Nucleus accumbens (tissue), 56 donors: ENCODE results near the gene DIP2C.
"Not testable (repeated sequence)": the region's sequence is repeated elsewhere in the genome, so short reads cannot be mapped to it uniquely, and the experiment has no call there.

Source experiments
- DNase-seq, 56 donors: peaks; one replicate each; lab custom pipeline; 2025; lab: John Stamatoyannopoulos, UW

DIP2C gene

DNA sequence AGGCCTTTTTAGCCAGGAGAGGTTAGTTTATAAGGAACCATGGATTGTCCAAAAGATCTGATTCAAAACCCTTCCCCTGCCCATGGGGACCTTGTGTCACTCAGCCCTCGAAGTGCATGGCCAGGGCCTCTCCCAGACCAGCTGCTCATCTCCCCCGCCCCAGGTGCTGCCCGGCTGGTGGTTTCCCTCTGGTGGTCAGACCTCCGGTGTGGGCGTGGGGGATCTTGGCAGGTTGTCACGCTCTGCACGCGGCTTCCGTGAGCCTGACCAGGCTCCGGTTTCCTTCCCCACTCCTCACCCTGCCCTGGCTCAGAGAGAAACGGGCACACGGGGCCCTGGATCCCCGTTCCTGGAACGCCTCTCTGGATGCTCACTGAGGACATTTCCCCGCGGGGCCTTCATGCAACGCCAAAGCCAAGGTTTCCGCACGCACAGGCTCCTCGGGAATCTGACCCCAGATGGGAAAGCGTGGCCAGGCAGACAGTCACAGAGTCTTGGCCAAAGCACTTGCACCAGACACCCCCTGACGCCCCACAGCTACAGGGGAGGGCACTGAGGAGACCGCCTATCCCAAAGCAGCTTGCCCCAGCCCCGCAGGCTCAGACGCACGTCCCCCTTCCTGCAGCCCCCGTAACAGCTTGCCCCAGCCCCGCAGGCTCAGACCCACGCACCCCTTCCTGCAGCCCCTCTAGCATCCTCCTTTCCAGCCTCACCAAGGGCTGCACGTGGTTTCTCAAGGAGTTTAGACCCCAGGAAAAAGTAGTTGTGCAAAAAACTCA lies 7.8 kb upstream of the DIP2C start:
- no peak for DNase-seq

DNA sequence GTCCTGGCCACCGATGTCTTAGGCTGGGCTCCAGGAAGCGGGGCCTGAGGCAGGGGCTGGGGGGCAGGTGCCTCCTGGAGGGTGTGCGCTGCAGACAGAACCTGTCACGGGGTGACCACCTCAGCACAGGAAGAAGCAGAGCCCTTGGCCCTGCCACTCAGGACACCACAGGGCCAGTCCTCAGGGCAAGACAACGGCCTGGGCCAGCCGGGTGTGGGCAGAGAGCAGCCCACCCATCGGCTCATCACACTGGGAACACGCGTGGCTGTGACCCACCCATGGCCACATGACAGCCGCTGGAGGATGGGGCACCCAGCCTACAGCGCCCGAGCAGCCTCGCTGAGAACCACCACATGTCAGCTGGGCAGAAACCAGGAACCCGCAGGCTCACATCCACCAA lies 5.9 kb upstream of the DIP2C start:
- DNase-seq: no peak

DNA sequence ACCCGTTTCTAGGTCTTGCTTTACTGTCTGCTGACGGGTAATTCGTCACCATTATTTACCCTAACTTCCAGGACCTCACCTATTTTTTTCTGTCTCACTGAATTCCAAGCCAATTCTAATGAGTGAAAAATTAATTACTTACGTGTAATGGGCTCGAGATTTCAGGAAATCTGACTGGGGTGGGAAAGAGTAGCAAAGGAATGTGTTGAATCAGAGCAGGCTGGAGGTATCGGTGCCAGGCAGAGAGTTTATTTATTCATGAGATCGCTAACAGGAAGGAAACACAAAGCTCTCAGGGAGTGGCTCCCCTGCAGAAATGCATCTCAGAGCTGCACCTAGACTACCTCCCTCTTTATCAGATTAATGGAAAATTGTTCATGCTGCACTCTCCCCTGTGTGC lies 4.0 kb upstream of the DIP2C start:
- no peak for DNase-seq

DNA sequence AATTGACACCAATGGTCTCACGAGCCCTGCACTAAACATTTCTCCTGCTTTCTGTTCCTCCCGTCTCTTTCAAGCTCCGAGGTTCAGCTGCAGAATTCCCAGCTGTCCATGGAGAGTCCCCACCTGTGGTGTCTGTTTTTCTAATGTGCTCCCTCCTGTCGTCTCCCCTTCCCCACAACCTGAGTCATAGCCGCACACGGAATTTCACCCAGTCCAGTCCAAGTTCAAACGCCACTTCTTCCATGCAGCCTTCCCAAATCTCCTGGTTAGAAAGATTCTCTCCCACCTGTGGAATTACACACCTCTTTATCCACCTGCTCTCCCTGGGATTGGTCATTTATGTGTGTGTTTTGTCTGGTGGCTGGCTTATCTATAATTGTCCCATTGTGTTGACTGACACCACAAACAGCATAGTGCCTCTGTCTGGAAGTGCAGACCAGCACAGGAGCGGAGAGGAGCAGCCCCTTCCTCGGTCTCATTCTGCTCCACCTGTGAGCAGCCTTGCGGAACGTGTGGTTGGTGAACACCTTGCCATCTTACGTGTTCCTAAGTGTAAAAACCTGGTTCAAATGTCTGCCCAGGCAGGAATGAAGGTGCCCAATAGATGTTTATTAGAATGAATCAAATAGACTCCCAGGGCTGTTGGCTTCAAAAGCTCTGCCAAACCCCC lies 3.3 kb upstream of the DIP2C start:
- no peak for DNase-seq

DNA sequence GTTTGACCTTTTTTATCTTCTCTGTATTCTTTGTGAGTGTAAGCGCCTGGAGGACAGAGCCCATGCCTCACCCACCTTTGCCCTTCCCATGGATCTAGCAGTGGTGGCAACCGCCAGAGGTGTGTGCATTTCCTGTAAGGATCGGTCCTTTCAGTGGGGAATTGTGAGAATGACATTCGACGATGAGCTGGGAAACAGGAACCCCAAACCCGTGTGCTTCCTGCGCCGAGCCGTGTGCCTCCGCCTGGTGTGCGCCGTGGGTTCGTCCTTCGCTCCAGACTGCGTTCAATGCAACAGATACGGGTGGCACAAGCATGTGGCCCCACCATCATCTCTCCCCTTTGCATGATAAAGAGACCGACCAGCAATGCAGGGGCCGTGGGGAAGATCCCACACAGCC lies 1.7 kb upstream of the DIP2C start:
- DNase-seq: no peak

DNA sequence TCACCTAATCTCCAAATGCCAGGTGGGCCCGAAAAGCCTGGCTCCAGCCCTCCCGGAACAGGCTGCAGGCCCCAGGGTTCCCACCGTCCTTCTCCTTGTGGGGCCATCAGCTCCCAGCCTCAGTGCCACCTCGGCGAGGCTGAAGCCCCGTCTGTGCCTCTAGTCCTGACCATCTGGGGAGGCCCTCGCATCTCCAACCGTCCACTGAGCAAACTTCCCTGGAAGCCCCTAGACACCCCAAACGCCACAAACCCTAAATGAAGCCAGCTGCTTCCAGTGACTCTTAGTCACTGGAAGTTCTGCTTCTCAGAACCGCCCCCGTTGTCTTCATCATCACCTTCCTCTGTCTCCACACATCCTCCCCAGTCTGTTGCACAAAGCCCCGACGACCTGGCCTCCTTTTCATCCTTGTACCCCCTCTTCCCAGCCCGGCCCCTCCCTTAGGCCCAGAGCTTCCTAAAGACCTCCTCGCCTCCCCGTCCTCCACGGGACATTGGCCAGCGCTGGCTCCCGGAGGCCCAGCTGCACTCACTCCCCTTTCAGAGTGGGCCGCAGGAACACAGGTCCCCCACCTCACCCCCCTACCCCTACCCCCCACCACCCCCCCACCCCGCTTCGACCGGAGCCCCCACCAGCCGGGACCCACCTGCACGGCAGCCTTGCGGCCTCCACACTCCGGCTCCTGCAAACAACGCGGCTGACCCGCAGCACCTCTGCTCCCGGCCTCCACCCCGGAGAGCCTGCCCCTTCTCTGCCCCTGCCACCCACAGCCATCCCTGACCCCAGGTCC lies 1.1 kb upstream of the DIP2C start:
- no peak for DNase-seq

DNA sequence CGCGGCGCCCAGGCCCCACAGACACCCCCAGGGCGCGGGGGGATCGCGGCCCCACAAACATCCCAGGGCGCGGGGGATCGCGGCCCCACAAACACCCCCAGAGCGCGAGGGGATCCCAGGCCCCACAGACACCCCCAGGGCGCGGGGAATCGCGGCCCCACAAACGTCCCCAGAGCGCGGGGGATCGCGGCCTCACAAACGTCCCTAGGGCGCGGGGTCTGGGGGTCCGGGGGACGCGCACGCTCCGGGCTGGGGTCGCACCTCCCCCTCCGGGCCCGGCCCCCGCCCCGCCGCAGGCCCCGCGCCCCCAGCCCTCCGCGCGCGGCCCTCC lies 382 bp downstream of the DIP2C start:
- no peak for DNase-seq

DNA sequence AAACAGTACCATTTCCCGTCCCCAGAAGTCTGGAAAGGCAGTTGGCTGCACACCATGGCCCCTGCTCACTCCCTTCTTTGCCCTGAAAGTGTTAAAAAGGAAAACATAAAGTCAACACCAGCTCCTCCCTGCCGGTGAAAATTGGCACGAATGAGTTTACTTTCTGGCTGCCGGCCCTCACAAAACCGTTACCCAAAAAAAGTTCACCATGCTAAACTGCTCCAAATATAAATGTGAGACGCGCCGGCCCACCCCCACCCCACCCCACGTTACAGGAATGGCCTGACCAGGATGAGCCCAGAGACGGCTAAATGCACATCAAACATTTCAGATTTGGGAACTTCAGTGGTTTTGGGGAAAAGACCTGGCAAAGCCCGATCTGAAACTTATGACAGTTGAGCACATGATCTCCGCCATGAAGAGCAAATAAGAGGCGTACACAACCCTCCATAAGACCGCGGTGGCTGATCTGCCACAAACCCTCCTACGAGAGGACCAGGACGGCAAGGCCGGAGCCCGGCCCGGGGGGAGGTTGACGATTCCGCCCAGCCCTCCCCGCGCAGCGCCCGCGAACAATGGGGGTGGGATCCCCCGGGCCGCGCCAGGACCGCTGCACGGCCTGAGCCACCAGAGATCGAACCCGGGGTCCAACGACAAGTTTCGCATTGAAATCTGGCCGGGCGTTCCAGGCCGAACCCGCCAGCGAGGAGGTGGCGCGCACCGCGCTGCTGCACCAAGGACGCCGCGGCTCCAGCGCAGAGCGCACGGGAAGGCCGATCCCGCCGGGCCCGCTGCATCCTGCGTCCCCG lies 952 bp downstream of the DIP2C start:
- DNase-seq: peak in 17 of 56 donors; percentile 28 to 70 (median 42)

DNA sequence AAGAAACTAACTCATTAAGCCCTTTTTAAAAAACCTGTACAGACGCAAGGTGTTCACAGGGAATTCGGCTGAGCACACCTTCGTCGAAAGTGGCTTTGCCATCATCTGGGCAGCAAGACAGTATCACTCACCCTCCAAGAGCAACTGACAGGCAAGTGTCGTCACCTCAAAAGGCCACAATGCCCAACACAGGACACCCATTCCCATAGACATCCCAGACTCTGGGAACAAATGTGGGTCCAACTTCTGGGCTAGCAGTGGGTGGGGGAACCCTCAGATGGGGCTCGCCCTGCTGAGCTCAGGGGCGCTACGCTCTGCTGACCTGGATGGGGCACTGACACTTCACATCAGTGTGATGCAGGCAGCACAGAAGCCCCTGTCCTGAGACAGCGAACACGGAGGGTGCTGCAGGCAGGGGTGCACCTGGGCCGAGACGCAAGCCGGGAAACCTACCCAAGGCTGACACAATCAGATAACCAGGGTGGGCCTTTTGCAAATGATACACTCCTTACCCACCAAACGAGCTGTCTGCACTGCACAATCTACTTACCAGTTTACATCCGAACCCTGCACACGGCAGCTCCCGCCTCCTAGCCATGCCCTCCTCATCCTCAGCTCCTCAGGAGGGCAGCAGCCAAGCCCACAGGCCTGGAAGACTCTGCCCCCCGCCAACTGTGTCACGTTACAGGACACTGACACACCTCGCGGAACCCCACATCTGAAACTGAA lies 1.7 kb downstream of the DIP2C start:
- no peak for DNase-seq

DNA sequence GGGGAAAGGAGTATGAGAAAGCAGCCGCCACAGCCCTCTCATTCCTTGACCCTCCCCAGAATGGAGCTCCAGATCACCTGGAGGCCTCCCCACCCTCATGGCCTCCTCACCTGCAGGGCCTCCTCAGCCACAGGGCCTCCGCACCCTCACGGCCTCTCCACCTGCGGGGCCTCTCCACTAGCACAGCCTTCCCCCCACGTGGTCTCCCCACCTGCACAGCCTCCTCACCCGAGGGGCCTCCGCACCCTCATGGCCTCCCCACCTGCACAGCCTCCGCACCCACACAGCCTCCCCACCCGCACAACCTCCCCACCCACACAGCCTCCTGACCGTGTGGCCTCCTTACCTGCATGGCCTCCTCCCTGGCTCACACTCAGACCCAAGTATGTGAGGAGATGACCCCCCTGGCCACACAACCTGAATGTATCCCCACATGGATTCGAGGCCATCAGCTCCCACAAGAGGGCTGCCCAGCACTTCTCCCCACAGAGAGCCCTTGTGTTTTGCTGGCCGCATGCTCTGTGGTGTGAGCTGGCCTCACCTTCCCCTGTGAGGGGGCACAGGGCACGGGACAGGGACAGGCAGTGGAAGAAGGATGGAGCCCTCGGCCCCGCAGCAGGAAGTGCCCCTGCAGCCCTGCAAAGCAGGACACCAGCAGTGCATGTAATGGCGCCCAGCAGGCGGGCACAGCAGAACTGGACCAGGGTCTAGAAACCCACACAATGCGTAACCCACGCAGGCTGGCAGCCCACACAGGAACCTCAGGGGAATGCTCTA lies 3.1 kb downstream of the DIP2C start:
- DNase-seq: no peak

DNA sequence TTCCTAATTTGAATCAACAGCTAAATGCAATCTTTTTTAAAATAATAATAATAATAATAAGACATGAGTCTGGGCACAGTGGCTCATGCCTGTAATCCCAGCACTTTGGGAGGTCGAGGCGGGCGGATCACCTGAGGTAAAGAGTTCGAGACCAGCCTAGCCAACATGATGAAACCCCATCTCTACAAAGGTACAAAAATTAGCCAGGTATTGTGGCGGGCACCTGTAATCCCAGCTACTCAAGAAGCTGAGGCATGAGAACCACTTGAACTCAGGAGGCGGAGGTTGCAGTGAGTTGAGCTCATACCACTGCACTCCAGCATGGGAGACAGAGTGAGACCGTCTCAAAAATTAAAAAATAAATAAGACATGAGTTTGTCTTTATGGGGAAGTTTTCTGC lies 3.9 kb downstream of the DIP2C start:
- no peak for DNase-seq

DNA sequence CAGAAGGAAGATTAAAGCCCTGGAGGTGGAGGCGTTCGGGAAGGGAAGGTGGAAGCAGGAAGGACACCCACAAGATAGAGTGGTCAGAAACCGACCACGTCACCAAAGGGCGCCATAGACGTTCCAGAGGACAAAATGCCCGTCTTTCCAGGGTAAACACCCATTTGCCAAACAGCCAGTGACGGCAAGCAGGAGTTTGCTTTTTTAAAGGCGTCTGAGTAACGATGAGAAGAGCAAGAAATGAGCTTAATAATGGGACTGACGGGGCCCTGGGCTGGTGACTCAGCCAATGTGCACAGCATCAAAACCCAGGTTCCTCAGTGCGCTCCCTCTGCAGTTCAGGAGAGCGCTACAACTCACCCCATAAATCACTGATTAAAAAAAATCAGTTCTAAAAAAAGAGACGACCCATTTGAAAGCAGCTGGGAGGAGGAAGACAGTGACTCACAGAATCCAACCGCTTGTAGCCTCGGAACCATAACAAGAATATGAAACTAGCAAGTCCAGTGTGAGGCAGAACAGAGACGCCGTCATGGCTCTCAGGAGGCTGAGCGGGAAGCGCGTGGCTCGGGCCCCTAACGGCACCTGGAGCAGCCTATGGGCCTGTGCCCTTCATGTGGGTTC lies 5.9 kb downstream of the DIP2C start:
- peak in 28 of 56 donors; percentile 30 to 82 (median 62) for DNase-seq

DNA sequence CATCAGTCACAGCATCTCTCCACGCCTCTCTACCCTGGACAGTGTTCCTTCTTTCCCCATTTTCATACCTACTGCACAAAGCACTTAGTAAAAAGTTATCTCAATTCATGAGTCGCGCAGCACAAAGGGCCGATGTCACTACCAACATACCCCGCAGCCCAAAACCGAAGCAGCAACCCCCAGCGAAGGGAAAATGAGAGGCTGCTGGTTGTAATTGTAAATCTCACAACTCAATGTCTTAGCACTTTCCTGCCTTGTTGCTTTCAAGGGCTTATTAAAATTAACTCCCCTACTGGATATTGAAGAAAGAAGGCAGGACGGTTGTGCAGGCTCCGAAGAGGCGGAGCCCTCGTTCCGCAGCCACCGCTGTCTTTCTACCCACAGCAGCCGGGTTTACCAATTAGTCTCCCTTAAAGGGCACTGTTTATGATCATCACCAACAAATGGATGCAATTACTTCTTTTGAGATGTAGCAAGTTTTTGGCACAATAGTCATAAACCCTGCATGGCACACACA lies 6.5 kb downstream of the DIP2C start:
- peak in 2 of 56 donors; percentile 35 to 59 for DNase-seq

DNA sequence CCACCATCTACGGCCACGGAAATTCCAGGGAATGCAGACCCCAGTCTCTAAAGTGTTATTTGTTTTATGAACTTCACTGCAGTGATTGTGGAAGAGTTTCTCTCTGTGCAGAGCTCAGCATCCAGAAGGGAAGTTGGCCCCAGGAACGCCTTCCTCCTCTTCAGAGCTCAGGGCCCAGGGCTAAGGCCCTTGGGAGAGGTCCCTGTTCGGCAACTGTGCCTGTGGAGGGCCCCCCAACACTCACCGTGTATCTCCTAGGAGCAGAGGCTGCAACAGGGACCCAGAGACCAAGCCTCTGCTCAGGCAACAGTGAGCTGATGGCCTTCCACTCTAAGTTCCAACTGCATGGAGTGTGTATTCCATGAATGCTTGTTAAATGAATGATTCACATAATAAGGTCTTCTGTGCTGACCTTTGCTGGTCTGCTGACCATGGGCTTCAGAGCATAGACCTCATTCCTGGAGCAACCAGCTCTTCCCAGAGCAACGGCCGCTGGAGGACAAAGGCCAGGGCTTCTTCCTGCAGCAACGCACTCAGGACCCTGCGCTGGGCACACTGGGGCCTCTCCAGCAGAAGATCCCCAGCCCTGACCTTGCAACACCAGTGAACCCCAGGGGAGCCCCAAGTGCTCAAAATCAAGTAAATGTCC lies 7.7 kb downstream of the DIP2C start:
- DNase-seq: no peak

DNA sequence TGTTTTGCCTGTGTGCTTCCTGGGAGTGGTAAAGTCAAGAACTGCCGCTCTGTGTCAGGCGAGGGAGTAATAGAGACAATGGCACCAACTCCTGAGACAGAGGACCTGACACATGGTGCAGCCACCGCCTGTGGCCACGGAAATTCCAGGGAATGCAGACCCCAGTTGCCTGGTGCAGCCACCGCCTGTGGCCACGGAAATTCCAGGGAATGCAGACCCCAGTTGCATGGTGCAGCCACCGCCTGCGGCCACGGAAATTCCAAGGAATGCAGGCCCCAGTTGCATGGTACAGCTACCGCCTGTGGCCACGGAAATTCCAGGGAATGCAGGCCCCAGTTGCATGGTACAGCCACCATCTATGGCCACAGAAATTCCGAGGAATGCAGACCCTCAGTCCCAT lies 8.7 kb downstream of the DIP2C start:
- no peak for DNase-seq

DNA sequence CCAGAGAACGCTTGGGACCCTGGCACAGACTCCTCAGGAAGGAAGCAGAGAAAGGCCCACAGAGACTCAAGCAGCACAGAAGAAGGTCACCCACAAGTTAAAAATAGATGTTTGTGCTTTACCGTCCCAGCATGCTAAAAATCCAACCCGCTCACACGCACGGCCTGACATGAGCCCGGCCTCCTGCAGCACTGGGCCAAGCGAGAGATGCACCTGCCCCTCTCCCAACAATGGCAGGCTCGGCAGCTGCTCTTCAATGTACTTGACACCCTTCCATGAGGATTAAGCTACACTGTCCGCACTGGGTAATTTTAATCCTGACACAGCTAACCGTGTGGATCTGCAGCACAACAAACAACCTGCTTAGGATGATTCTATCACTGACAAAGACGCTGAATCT lies 9.3 kb downstream of the DIP2C start:
- peak in 1 of 56 donors; percentile 48 for DNase-seq

DNA sequence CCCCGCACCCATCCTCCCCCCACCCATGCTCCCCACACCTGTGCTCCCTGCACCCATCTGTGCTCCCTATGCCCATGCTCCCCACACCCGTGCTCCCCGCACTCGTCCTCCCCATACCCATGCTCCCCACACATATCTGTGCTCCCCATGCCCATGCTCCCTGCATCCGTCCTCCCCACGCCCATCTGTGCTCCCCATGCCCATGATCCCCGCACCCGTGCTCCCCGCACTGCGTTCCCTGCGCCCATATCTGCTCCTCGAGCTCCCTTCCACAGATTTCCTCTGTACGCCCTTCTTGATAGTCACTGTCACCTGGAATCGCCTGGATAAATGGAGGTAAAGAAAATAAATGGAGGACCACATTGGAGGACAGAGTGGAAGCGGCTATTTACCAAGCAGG lies 9.9 kb downstream of the DIP2C start:
- DNase-seq: no peak

DNA sequence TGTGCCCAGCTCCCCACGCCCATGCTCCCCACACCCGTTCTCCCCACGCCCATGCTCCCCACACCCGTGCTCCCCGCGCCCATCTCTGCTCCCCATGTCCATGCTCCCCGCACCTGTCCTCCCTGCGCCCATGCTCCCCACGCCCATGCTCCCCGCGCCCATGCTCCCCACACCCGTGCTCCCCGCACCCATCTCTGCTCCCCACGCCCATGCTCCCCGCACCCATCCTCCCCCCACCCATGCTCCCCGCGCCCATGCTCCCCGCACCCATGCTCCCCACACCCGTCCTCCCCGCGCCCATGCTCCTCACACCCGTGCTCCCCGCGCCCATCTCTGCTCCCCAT lies 10.8 kb downstream of the DIP2C start:
- not testable (repeated sequence) for DNase-seq
